ENCODE measurements around the gene ATP11A.
"Not testable (repeated sequence)": the region's sequence is repeated elsewhere in the genome, so short reads cannot be mapped to it uniquely, and the experiment has no call there.

ATP11A gene

DNA sequence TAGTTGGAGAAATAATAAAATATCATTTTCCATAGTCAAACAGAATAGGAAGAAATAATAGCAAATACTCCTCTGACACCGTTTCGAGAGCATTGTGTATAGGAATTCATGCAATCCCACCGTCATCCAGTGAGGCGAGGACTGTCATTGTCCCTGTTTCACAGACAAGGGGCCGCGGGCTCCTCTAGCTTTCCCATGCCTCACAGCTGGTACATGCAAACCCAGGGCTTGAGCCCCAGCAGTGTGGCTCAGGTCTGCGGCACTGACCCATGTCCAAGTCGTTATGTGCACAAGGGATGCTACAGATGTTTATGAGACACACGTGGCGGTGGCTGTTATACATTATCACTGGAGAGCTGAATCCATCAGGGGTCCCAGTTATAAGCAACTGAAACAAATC lies 18.5 kb upstream of the ATP11A start:
- DNase-seq = no peak

- no peak for DNase-seq
Measured at GRCh38 chr13:112672651-112673284, 17.1 kb upstream of the ATP11A start.

GRCh38 chr13:112674412-112675365 lies 15.1 kb upstream of the ATP11A start:
- DNase-seq = no peak

- DNase-seq = no peak
Measured at GRCh38 chr13:112675366-112675756, 14.5 kb upstream of the ATP11A start.

GRCh38 chr13:112677421-112677962 lies 12.3 kb upstream of the ATP11A start:
- DNase-seq = not testable (repeated sequence)

- no peak for DNase-seq
Measured at GRCh38 chr13:112679381-112679780, 10.5 kb upstream of the ATP11A start.

DNA sequence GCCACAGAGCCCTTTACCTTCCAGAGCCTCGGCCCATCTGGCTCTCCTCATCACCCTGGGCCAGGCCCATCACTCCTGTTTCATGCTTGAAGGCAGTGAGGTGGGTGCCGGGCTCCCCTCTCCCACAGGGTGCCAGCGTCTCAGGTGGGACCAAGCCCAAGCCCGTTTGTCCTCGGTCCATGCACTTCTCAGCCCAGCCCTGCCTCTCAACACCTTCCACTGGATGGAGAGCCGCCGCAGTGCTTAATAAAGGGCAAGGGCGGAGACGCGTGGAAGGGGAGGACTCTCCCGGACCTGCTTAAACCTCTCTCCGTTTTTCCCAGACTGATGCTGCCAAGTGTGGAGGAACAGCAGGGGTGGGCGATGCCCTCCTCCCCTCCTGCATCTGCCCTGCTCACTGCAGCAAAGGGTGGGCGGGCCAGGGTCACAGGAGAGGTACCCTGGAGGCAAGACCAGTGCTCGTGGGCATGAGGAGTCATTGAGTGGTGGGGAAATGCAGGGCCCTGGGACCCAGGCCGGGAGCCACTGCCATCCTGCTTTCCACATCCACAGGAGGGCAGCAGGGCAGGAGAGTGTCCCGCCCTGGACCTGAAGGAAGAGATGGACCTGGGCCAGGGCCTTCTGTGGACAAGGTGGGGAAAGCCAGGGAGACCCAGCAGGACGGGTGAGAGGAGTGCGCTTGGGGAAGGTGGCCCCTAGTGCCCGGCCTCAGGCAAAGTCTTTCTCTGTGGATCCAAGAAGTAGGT lies 9.7 kb upstream of the ATP11A start:
- no peak for DNase-seq

DNA sequence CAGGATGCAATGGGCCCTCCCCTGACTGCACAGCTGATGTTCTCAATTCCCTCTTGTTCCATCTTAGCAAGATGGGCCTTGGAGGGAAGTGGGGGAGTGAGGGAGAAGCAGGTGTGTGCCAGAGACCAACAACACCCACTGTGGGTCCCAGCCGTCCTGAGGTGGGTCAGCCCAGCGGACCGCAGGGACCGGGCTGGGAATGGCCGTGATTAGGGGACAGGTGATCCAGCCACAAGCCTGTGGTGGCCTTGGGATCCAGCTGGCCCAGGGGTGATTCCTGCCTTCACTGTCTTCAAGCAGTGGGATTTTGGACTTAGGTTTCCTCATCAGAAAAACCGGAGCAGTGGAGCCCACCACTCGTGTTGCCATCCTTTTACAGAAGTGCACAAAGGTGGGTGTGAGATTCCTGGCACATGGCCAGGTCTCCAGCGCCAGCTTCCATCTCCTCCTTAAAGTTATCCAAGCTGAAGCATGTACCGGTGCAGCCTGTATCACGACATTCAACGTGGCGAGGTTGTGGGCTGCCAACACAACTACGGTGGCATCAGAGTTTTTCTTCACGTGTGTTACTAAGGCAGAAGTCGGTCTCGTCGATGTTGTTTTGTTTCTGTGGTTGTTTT lies 9.0 kb upstream of the ATP11A start:
- no peak for DNase-seq

- no peak for DNase-seq
Measured at GRCh38 chr13:112683581-112683980, 6.3 kb upstream of the ATP11A start.

GRCh38 chr13:112684071-112684845 lies 5.6 kb upstream of the ATP11A start:
- DNase-seq = no peak

GRCh38 chr13:112685189-112685805 lies 4.5 kb upstream of the ATP11A start:
- DNase-seq = not testable (repeated sequence)

DNA sequence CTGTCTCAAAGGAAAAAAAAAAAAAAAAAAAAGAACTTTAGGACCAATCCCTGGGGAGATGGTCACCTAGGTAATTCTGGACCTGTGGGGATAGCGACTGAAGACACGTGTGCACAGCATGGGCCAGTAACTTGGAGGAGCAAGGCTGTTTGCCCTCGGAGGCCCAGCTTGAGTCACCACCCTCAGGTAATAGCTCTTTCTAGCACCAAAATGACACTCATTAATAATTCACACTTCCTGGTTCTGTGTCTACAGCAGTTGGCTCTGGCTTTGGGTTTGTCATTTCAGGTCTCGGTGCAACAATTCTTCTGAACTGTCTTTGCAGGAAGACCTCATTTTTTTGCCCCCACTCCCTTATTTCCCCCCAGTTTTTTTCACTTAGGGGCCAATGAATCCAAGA lies 3.9 kb upstream of the ATP11A start:
- DNase-seq = no peak

GRCh38 chr13:112686364-112686763 lies 3.5 kb upstream of the ATP11A start:
- no peak for DNase-seq

DNA sequence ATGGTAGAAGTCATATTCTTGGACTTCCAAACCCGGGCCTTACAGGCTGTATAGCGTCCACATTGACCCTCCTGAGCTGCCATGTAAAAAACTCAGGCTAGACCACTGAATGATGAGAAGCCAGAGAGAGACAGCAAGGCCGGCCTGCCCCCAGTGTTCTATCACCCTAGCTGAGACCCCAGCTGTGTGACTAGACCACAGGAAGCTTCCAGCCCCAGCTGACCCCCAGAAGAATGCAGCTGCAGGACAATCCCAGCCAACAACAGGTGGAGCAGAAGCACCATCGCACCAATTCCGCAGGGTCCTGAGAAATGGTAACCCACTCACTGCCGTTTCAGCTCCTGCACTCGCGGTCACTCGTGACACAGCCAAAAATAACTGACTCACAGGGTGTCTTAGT lies 2.9 kb upstream of the ATP11A start:
- DNase-seq = no peak

DNA sequence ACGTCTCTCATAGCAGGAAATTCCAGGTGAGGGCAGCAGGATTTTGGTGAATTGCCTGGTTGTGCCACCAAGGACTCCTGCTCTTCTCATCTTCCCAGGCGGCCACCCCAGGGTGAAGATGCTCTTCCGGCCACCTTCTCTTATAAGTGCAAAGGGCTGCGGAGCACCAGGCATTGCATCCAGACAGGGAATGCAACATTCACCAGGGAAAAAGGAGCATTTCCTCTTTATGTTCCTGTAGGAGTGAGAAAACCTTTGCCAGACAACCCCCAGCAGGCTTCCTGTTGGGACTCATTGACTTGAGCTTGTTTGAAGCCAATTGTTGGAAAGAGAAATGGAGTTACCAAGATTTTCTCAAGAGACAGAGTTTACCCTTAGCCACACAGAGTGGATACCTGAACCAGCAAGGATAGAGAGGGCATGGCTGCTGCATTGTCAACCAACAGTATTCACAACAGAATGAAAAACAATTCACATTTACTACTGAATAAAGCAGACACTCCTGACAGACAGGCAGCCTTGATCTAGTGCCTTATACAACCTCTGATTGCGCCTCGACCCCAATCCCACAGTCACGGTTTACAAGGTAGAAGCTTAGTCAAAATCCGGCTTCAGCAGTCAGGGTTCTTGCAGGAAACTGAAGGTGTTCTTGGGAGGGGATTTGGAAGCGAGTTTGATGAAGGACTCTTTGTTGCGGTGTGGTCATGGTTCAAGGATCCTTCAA lies 1.8 kb upstream of the ATP11A start:
- no peak for DNase-seq

- no peak for DNase-seq
Measured at GRCh38 chr13:112688560-112689302, 1.1 kb upstream of the ATP11A start.

DNA sequence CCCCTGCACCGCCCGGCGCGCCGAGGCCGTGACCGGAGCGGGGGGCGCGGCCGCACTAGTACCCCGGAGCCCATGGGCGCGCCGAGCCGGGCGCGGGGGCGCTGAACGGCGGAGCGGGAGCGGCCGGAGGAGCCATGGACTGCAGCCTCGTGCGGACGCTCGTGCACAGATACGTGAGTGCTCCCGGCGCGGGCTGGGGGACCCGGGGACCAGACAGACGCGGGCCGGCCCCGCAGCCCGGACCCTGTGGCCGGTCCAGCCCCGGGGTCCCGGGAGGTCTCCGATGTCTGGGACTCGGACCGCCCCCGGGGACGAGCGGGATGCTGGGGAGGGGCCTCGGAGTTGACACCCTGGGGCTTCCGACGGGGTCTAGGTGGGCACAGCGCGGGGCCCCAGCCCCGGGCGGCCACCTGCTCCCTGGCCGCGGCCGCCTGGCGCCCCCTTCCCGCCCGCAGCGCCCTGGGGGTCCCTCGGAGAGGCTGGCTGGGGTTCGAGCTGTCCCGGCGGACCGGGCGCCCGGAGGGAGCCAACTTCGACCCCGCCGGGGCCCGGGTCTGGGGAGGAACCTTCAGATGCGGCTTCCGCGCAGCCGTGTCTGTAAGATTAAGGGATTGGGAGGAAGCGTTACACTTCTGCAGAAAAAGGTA lies 568 bp downstream of the ATP11A start:
- DNase-seq = peak; percentile 60

DNA sequence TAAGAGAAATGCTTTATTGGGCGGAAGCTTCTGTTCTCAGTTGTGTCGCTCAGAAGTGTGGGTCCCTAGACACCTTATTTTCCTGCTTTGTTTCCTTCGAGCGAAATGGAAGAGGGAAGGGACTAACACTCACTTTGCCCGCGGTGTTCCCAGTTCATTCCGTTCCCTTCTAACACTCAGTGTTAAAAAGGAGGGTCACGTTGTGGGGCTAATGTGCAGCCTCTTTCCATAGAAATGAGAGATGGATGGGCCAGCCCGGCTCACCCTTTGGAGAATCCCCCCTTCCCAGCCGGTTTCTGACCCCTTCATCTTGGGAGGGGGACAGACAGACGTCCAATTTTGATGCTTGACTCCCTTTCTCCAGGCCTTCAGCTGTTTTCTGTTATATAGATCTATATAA lies 2.3 kb downstream of the ATP11A start:
- DNase-seq = no peak

- no peak for DNase-seq
Measured at GRCh38 chr13:112692586-112692985, 2.7 kb downstream of the ATP11A start.

All from NCI-H1092 (cell line).